Measurements from ENCODE around the gene GNRHR. TPM values are rescaled to one million over a fixed set of nuclear protein-coding genes. Genes with fewer than 3 reads are reported as not detected.

GNRHR gene
- total RNA-seq, 1 donor from 2014 or later, result not detected

- TF ChIP-seq, protein P1, sequence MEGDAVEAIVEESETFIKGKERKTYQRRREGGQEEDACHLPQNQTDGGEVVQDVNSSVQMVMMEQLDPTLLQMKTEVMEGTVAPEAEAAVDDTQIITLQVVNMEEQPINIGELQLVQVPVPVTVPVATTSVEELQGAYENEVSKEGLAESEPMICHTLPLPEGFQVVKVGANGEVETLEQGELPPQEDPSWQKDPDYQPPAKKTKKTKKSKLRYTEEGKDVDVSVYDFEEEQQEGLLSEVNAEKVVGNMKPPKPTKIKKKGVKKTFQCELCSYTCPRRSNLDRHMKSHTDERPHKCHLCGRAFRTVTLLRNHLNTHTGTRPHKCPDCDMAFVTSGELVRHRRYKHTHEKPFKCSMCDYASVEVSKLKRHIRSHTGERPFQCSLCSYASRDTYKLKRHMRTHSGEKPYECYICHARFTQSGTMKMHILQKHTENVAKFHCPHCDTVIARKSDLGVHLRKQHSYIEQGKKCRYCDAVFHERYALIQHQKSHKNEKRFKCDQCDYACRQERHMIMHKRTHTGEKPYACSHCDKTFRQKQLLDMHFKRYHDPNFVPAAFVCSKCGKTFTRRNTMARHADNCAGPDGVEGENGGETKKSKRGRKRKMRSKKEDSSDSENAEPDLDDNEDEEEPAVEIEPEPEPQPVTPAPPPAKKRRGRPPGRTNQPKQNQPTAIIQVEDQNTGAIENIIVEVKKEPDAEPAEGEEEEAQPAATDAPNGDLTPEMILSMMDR (conservative IDR thresholded peaks at IDR 0.05), result no peak
- peaks cover 4% of the 10 kb centered on the region for H3K4me1 Mint-ChIP-seq (ENCODE audit: unreplicated experiment)
- peak overlapping the region; percentile 8 for H3K27ac Mint-ChIP-seq
- H3K4me3 Mint-ChIP-seq, result no peak overlapping the region
- peaks cover 5% of the 10 kb centered on the region for H3K9me3 Mint-ChIP-seq
- H3K36me3 Mint-ChIP-seq, result peaks cover 5% of the 10 kb centered on the region
- no peak for DNase-seq (ENCODE audit: extremely low spot score, unreplicated experiment)
- H3K27me3 Mint-ChIP-seq, result no peaks in the 10 kb centered on the region
Observed at GRCh38 chr4:67721315-67721769, 32.8 kb downstream of the GNRHR start.

- Mint-ChIP-seq H3K36me3 (peaks cover 5% of the 10 kb centered on the region), H3K4me3 (no peak overlapping the region), H3K27me3 (no peaks in the 10 kb centered on the region), H3K4me1 (ENCODE audit: unreplicated experiment) (peaks cover 4% of the 10 kb centered on the region), H3K27ac (no peak overlapping the region), H3K9me3 (peaks cover 5% of the 10 kb centered on the region)
- TF ChIP-seq, protein P1 (conservative IDR thresholded peaks at IDR 0.05), result no peak
- DNase-seq (ENCODE audit: extremely low spot score, unreplicated experiment), result no peak
Observed at GRCh38 chr4:67719953-67720617, 34.1 kb downstream of the GNRHR start.

DNA sequence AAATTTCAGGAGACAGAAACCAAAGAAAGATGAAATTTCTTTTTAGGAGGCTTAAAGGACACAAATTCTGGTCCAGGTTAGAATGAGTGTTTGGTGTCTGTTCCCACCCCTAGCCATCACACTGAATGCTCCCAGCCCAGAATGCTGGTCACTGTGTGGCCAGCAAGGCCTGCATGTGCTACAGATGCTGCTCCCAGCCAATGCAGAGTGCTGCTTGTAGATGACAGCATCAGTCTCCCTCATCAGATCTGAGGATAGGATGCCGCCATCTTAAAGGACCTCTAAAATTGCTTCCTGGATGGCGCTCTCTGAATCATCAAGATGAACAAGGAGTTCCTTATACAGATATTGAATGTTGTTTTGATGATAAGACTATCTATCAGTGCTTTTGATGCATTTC, 35.3 kb downstream of the GNRHR start:
- Mint-ChIP-seq H3K4me1 (ENCODE audit: unreplicated experiment) (peaks cover 9% of the 10 kb centered on the region), H3K27me3 (no peaks in the 10 kb centered on the region), H3K9me3 (peaks cover 5% of the 10 kb centered on the region), H3K4me3 (no peak overlapping the region), H3K36me3 (peaks cover 8% of the 10 kb centered on the region), H3K27ac (no peak overlapping the region)
- DNase-seq (ENCODE audit: extremely low spot score, unreplicated experiment), result no peak
- TF ChIP-seq, protein P1 (conservative IDR thresholded peaks at IDR 0.05), result no peak

DNA sequence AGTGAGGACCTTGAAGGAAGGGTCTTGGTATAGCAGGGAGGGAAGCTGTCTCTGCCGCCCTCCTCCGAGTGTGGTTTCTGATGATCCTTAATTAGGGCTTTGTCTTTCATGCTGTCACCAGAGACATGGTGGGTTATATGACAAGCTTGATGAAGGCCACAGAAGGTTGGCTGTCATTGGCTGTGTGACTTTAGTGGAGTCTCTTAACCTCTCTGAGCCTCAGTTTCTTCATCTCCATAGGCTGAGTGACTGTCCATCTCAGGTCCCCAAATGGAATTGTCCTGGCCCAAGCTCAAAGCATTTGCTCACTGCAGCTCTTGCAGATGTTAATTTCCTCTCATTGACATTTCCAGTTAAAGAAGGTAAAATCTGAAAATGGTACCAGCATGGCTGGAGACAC, 36.6 kb downstream of the GNRHR start:
- no peak overlapping the region for H3K27ac Mint-ChIP-seq
- H3K27me3 Mint-ChIP-seq, result no peaks in the 10 kb centered on the region
- peaks cover 17% of the 10 kb centered on the region for H3K4me1 Mint-ChIP-seq (ENCODE audit: unreplicated experiment)
- no peak overlapping the region for H3K4me3 Mint-ChIP-seq
- no peak for DNase-seq (ENCODE audit: extremely low spot score, unreplicated experiment)
- TF ChIP-seq, protein P1 (conservative IDR thresholded peaks at IDR 0.05), result no peak
- H3K36me3 Mint-ChIP-seq, result peaks cover 8% of the 10 kb centered on the region
- H3K9me3 Mint-ChIP-seq, result peaks cover 5% of the 10 kb centered on the region

DNA sequence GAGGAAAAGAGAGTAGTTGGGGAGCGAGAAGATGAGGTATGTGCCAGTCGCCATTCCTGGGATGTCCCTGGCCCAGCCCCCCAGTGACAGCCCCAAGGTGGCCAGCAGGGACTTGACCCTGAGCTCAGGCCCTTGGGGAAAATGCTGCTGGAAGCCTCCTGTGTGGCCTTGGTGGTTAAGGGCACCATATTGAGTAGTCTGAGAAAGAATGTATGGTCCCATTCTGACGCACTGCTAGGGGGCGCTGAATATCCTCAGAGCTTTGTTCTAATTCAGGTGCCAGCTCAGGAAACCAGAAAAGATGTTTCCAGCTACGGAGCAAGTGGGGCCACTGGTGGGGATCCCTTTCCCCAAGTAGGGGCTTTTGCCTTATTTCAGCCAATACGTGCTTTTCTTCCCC, 39.2 kb downstream of the GNRHR start:
- Mint-ChIP-seq H3K4me1 (ENCODE audit: unreplicated experiment) (peaks cover 25% of the 10 kb centered on the region), H3K4me3 (no peak overlapping the region), H3K27ac (no peak overlapping the region), H3K36me3 (peaks cover 3% of the 10 kb centered on the region), H3K9me3 (no peaks in the 10 kb centered on the region), H3K27me3 (no peaks in the 10 kb centered on the region)
- no peak for DNase-seq (ENCODE audit: extremely low spot score, unreplicated experiment)
- TF ChIP-seq, protein P1 (conservative IDR thresholded peaks at IDR 0.05), result no peak

All from type B pancreatic cell (in vitro differentiated cells).